NCI-H526 treated with DMSO at 0.1 percent for 48 hours (cell line): ENCODE results near the gene TBCE.

Experiments
- DNase-seq: peaks from one replicate; lab custom pipeline; 2025; lab: John Stamatoyannopoulos, UW

Gene TBCE, protein sequence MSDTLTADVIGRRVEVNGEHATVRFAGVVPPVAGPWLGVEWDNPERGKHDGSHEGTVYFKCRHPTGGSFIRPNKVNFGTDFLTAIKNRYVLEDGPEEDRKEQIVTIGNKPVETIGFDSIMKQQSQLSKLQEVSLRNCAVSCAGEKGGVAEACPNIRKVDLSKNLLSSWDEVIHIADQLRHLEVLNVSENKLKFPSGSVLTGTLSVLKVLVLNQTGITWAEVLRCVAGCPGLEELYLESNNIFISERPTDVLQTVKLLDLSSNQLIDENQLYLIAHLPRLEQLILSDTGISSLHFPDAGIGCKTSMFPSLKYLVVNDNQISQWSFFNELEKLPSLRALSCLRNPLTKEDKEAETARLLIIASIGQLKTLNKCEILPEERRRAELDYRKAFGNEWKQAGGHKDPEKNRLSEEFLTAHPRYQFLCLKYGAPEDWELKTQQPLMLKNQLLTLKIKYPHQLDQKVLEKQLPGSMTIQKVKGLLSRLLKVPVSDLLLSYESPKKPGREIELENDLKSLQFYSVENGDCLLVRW

GRCh38 chr1:235367000-235367908 is at the start of gene TBCE:
Gene TBCE, plus strand, starts transcription at chr1:235367427. Its CDS starts 12,623 bp downstream, at chr1:235380050.
- DNase-seq, result peak; percentile 87

- no peak for DNase-seq
Observed at GRCh38 chr1:235319255-235319654, 48.0 kb upstream of the TBCE start.

- DNase-seq, result no peak
Observed at GRCh38 chr1:235320521-235321179, 46.6 kb upstream of the TBCE start.

GRCh38 chr1:235324296-235324695 is 42.9 kb upstream of the TBCE start:
- DNase-seq, result no peak

GRCh38 chr1:235325139-235325538 is 42.1 kb upstream of the TBCE start:
- no peak for DNase-seq

DNA sequence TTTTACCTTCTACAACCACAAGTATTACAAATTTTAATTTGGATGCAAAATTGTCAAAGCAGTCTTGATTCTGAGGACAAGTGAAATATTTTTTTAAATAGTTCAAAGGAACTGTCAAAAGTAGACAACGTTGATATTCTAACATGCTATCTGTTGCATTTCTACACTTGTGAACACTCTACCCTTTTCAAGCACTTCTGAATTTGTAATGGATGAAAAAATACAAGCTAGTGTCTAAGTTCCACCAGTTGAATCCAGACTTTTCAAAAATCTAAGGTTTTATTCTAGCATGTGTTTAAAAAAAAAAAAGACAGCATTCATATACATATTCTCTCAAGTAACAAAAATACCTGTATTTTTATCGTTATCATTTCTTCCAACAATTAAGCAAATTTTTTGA is 41.4 kb upstream of the TBCE start:
- no peak for DNase-seq

DNA sequence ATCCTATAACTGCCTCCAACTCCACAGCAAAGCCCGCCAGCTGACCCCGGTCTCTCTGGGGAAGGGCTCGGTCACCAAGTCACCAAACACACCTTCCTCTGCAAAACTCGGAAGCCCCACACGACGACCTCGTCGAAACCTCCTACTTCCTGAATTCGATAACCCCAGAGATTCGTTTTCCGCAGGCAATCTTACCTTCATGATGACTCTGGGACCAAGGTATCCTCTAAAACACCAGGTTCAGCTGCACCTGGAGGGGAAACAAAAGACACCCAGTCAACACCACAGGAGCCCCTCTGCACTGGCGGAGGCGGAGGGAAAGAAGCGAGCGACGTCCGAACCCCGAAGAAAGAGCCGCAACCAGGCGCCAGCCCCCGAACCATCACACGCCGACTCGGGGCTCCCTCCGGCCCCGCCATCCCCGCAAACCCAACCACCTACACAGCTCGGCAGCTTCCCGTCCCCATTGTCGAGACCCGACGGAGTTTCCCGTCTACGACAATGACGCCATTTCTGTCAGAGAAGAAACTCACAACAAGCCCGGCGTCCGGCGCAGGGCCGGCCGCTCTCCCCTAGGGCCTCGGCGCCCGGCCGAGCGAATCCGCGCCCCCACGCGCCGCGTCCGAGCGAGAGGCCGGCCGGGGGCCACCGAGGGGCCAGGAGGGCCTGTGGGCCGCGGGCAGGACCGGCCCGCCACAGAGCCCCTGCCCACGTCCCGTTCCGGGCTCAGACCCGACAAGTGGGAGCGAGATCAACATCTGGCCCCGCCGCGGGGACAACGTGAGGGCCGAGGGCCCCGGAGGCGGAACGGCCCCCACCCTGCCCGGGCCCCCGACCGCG is 40.3 kb upstream of the TBCE start:
- DNase-seq, result peak; percentile 47

DNA sequence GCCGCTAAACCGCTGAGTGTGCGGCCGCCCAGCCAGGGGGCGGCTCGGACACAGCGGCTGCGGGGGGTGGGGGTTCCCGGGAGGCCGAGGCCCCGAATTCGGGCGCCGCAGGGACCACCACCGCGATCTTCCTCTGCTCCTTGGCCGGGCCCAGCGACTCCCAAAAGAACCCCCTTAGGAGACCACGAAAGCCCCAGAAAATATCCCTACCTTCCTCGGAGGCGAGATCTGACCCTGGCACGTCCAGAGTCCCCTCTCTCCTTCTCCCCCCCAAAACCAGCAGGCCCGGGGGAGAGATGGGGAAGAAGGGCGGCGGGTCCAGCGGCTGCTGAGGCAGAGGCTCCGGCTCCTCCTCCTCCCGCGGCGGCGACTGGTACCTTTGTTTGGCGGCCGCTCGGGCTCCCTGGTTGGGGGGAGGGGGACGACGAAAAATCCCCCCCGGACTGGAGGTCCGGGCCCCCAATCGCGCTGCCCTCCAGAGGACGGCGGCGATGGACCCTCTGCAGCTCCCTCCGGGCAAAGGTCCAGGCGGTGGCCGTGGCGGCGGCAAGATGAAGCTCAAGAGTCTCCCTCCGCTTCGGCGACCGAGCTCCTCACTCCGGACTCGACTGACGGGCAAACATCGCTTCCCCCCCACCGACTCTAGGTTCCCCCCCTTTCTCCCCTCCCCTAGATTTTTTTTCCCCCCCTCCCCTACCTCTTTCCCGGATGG is 39.5 kb upstream of the TBCE start, which contains the start of gene ARID4B:
TSS of gene ARID4B (minus strand) at position 621 of the 712 bp plus-strand sequence. CDS start 1,260 bp downstream, outside the sequence.
- DNase-seq, result no peak

DNA sequence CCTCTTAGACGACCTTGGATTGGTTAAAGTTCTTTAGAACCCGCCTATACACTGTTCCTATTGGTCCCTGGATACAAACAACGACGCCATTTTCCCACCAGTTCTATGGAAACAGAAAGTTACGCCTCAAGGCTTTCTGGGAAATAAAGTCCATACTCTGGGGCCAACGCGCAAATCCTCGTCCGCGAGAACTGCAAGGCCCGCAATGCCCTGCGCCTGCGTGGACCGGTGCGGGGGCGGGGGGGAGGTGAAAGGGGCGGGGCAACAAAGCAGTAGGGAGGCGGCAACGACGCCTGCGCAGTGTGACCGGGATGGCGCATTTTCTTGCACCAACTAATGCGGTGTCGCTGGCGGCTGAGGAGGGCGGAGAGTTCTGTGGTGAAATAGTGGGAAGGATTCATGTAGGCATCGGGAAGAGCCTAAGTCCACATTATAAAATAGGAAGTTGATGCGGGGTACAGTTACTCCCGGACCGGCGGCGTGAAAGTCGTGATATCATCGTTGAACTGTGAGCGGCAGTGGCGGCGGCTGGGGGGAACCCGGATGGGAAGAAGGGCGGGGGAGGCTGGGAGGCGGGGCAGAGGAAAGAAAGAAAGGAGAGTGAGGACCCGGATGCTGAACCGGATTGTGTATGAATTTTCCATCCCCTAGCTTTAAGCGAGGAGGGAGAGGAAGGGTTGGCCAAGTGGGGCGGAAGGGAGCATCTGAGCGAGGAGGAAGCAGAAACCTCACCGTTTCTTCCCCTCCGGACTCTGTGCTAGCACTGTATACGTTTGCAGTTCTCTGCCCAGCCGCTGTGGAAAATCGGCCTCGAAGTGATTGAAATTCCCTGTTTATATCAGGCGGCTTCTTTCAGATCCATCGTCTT is 38.7 kb upstream of the TBCE start, which contains the start of gene GGPS1:
TSS of gene GGPS1 (plus strand) at position 300 of the 868 bp plus-strand sequence. CDS start 6,695 bp downstream, outside the sequence.
- peak; percentile 97 for DNase-seq

DNA sequence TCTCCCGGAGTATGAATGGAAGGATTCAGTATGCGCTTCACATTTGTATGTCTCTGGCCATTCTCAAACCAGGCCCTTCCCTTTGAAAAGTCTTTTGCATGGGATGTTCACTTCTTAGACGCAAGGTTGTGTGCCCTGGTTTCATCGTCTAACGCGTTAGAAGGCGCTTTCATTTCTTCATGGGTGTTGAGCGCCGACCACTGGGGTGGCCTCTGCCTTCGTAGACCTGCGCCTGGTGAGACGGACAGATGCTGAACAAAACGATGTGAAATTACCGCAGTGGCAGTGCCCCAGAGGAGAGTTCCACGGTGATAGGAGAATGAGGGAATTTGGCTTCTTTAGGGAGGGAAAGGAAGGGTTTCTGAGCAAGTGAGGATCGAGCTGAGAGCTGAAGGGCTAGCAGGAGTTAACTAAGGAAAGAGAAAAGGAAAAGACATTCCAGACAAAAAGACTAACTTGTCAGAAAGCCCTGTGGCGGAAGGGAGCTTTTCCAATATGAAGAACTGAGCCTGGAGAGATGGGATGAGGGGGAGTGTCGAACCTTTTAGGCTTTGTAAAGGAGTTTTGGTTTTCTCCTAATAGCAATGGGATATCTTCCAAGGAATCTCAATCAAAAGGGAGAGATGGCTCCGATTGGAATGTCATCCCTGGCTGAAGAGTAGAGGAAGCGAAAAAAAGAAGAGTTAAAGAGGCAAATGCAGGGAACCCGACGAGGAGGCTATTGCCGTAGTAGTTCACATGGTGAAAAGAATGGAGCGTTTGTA is 37.9 kb upstream of the TBCE start:
- DNase-seq, result peak; percentile 38

- DNase-seq, result peak; percentile 32
Observed at GRCh38 chr1:235330918-235331285, 36.3 kb upstream of the TBCE start.

DNA sequence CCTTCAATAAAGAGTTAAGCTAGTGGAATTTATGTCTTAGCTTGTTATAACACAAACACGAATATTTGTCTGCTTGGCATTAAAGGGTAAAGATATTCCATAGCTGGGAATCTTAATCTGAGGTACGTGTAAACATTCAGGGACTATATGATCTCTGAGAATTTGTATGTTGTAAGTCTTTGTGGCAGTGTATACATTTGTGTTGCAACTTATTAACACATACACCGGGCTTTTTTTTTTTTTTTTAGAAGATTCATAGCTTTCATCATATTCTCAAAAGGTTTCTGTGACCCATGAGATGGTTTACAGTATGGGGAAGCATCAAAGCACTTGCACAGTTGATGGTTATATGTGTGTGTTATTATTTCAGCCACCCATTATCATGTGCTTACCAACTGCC is 35.8 kb upstream of the TBCE start:
- no peak for DNase-seq

- DNase-seq, result no peak
Observed at GRCh38 chr1:235336903-235337302, 30.3 kb upstream of the TBCE start.

DNA sequence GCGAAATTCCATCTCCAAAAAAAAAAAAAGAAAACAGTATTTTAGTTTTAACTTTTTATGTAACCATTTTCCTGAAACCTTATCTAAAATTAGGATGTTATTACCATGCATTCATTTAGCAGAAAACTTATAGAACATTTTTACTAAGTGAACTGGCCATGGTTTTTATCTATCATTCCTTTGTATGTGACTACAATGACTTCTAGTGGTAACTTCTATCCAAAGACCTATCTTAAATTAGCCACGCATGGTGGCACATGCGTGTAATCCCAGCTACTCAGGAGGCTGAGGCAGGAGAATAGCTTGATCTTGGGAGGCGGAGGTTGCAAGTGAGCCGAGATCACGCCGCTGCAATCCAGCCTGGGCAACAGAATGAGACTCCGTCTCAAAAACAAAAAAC is 27.5 kb upstream of the TBCE start:
- no peak for DNase-seq

DNA sequence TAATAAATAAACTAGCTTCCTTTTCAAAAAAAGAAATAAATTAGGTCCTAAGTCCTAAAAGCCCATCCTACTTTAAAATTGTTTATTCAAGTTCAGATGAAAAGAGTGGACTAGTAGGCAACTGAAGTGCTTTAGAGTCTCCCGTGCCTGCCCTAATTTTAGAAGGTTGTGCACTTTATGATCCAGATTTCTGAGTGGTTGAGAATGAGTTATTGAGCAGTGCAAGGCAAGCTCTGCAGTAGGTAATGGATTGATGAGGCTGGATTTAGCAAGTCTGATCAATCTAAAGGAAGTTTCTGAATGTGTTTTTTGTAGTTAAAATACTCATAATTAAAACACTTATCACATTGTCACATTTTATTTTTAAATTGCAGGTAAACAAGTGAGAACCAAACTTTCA is 25.9 kb upstream of the TBCE start:
- DNase-seq, result no peak

DNA sequence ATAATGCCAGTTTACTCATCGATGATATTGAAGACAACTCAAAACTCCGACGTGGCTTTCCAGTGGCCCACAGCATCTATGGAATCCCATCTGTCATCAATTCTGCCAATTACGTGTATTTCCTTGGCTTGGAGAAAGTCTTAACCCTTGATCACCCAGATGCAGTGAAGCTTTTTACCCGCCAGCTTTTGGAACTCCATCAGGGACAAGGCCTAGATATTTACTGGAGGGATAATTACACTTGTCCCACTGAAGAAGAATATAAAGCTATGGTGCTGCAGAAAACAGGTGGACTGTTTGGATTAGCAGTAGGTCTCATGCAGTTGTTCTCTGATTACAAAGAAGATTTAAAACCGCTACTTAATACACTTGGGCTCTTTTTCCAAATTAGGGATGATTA is 25.2 kb upstream of the TBCE start:
- DNase-seq, result no peak

DNA sequence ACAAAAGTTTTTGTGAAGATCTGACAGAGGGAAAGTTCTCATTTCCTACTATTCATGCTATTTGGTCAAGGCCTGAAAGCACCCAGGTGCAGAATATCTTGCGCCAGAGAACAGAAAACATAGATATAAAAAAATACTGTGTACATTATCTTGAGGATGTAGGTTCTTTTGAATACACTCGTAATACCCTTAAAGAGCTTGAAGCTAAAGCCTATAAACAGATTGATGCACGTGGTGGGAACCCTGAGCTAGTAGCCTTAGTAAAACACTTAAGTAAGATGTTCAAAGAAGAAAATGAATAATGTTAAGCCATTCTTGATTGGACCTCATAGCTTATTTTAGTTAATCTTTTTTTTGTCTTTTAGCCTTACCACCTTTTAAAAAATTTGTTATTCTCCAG is 24.8 kb upstream of the TBCE start:
- DNase-seq, result no peak

DNA sequence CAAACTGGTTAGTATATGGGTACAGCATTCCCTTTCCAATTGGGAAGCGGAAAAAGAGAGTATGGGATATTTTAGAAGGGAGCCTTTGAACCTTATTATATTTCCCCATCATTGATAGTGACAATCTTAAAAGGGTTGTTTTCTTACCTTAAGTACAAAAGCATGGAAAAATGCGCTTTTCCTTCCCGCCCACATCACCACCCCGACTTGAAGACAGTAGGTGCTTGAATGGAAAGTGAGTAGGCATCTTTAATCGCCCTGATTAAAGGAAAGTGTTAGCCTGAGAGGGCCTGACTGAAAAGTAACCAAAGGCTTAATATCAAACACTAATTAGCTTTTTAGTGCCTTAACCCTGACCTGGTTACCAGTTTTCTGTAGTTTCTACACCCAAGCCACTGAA is 23.5 kb upstream of the TBCE start:
- DNase-seq, result no peak

- DNase-seq, result no peak
Observed at GRCh38 chr1:235351441-235351840, 15.8 kb upstream of the TBCE start.
